Measurements from ENCODE around the gene PALD1. TPM values are rescaled to one million over a fixed set of nuclear protein-coding genes. Genes with fewer than 3 reads are reported as not detected.

The PALD1 gene
- total and polyA plus RNA-seq, 2 experiments from 2014 or later: 5.7 to 19.1 TPM

GRCh38 chr10:70598857-70599295 lies 120.3 kb downstream of the PALD1 start:
- TF ChIP-seq CTCF (IDR thresholded peaks at IDR 0.05; ENCODE audit: low read depth, low read length): no peak
- Histone ChIP-seq H3K9me3 (ENCODE audit: low read depth) (no peaks in the 10 kb centered on the region), H3K4me3 (no peak overlapping the region), H3K27me3 (no peaks in the 10 kb centered on the region), H3K36me3 (no peaks in the 10 kb centered on the region), H3K27ac (no peak overlapping the region), H3K4me1 (ENCODE audit: low read depth) (no peaks in the 10 kb centered on the region)
- DNase-seq (ENCODE audit: low read depth in 1 of 2, low spot score in 1 of 2): no peak

- no peak for DNase-seq (ENCODE audit: low read depth in 1 of 2, low spot score in 1 of 2)
- Histone ChIP-seq H3K27ac (no peak overlapping the region), H3K36me3 (no peaks in the 10 kb centered on the region), H3K4me1 (ENCODE audit: low read depth) (no peaks in the 10 kb centered on the region), H3K9me3 (ENCODE audit: low read depth) (no peaks in the 10 kb centered on the region), H3K4me3 (no peak overlapping the region), H3K27me3 (no peaks in the 10 kb centered on the region)
- no peak for TF ChIP-seq CTCF (IDR thresholded peaks at IDR 0.05; ENCODE audit: low read depth, low read length)
Measured at GRCh38 chr10:70599319-70599718, 120.8 kb downstream of the PALD1 start.

- no peaks in the 10 kb centered on the region for H3K4me1 ChIP-seq (ENCODE audit: low read depth)
Measured at GRCh38 chr10:70599791-70600190, 121.2 kb downstream of the PALD1 start.

GRCh38 chr10:70600512-70601395 lies 122.2 kb downstream of the PALD1 start:
- DNase-seq (ENCODE audit: low read depth in 1 of 2, low spot score in 1 of 2): no peak
- no peaks in the 10 kb centered on the region for H3K9me3 ChIP-seq (ENCODE audit: low read depth)

More at GRCh38 chr10:70599791-70600190, 121.2 kb downstream of the PALD1 start:
- TF ChIP-seq CTCF (IDR thresholded peaks at IDR 0.05; ENCODE audit: low read depth, low read length): no peak
- Histone ChIP-seq H3K4me3 (no peak overlapping the region), H3K27ac (no peak overlapping the region), H3K9me3 (ENCODE audit: low read depth) (no peaks in the 10 kb centered on the region), H3K27me3 (no peaks in the 10 kb centered on the region), H3K36me3 (no peaks in the 10 kb centered on the region)
- DNase-seq (ENCODE audit: low read depth in 1 of 2, low spot score in 1 of 2): no peak

GRCh38 chr10:70601746-70602145 lies 123.2 kb downstream of the PALD1 start:
- no peak for DNase-seq (ENCODE audit: low read depth in 1 of 2, low spot score in 1 of 2)
- TF ChIP-seq CTCF (IDR thresholded peaks at IDR 0.05; ENCODE audit: low read depth, low read length): no peak
- H3K9me3 ChIP-seq (ENCODE audit: low read depth): no peaks in the 10 kb centered on the region
- no peak overlapping the region for H3K27ac ChIP-seq
- H3K4me3 ChIP-seq: no peak overlapping the region
- no peaks in the 10 kb centered on the region for H3K4me1 ChIP-seq (ENCODE audit: low read depth)
- H3K36me3 ChIP-seq: no peaks in the 10 kb centered on the region
- H3K27me3 ChIP-seq: no peaks in the 10 kb centered on the region

More at GRCh38 chr10:70600512-70601395, 122.2 kb downstream of the PALD1 start:
- H3K27ac ChIP-seq: no peak overlapping the region
- H3K36me3 ChIP-seq: no peaks in the 10 kb centered on the region
- H3K4me1 ChIP-seq (ENCODE audit: low read depth): no peaks in the 10 kb centered on the region
- no peak overlapping the region for H3K4me3 ChIP-seq
- H3K27me3 ChIP-seq: no peaks in the 10 kb centered on the region
- TF ChIP-seq CTCF (IDR thresholded peaks at IDR 0.05; ENCODE audit: low read depth, low read length): no peak
